ENCODE results near the gene MRE11. TPM values are rescaled to one million over a fixed set of nuclear protein-coding genes. Genes with fewer than 3 reads are reported as not detected.
"Not testable (repeated sequence)": the region's sequence is repeated elsewhere in the genome, so short reads cannot be mapped to it uniquely, and the experiment has no call there.

The MRE11 gene
- total RNA-seq, 1 experiment from 2014 or later: 27.2 TPM

GRCh38 chr11:94400457-94400838, 93.2 kb downstream of the MRE11 start:
- TF ChIP-seq CTCF (IDR thresholded peaks at IDR 0.05; ENCODE audit: unreplicated experiment): no peak
- Mint-ChIP-seq H3K36me3 (ENCODE audit: insufficient read depth, unreplicated experiment) (no peaks in the 10 kb centered on the region), H3K9me3 (ENCODE audit: low read depth, unreplicated experiment) (no peaks in the 10 kb centered on the region), H3K27ac (ENCODE audit: unreplicated experiment) (no peak overlapping the region), H3K27me3 (ENCODE audit: unreplicated experiment) (peaks cover 68% of the 10 kb centered on the region), H3K4me3 (ENCODE audit: low read depth, unreplicated experiment) (peak overlapping the region; percentile 40), H3K4me1 (ENCODE audit: low read depth, unreplicated experiment) (peaks cover 10% of the 10 kb centered on the region)
- CTCF ChIA-PET: no interaction called here
- intact Hi-C loops (cut with micrococcal nuclease; ENCODE audit: unreplicated experiment): no loop called here
- DNase-seq: no peak
- BruUV-seq (replicated peaks): no TSS peak

GRCh38 chr11:94400050-94400449, 93.6 kb downstream of the MRE11 start:
- TF ChIP-seq CTCF (IDR thresholded peaks at IDR 0.05; ENCODE audit: unreplicated experiment): no peak
- no peaks in the 10 kb centered on the region for H3K9me3 Mint-ChIP-seq (ENCODE audit: low read depth, unreplicated experiment)
- BruUV-seq (replicated peaks): no TSS peak
- intact Hi-C loops (cut with micrococcal nuclease; ENCODE audit: unreplicated experiment): no loop called here
- CTCF ChIA-PET: no interaction called here
- no peak overlapping the region for H3K27ac Mint-ChIP-seq (ENCODE audit: unreplicated experiment)
- peak overlapping the region; percentile 40 for H3K4me3 Mint-ChIP-seq (ENCODE audit: low read depth, unreplicated experiment)
- H3K27me3 Mint-ChIP-seq (ENCODE audit: unreplicated experiment): peaks cover 72% of the 10 kb centered on the region
- H3K4me1 Mint-ChIP-seq (ENCODE audit: low read depth, unreplicated experiment): peaks cover 10% of the 10 kb centered on the region
- no peaks in the 10 kb centered on the region for H3K36me3 Mint-ChIP-seq (ENCODE audit: insufficient read depth, unreplicated experiment)
- DNase-seq: no peak

- intact Hi-C loops (cut with micrococcal nuclease; ENCODE audit: unreplicated experiment): no loop called here
- H3K4me1 Mint-ChIP-seq (ENCODE audit: low read depth, unreplicated experiment): peaks cover 10% of the 10 kb centered on the region
- H3K27ac Mint-ChIP-seq (ENCODE audit: unreplicated experiment): no peak overlapping the region
- H3K4me3 Mint-ChIP-seq (ENCODE audit: low read depth, unreplicated experiment): no peak overlapping the region
- peaks cover 79% of the 10 kb centered on the region for H3K27me3 Mint-ChIP-seq (ENCODE audit: unreplicated experiment)
- H3K9me3 Mint-ChIP-seq (ENCODE audit: low read depth, unreplicated experiment): no peaks in the 10 kb centered on the region
- H3K36me3 Mint-ChIP-seq (ENCODE audit: insufficient read depth, unreplicated experiment): no peaks in the 10 kb centered on the region
- no TSS peak for BruUV-seq (replicated peaks)
- CTCF ChIA-PET: no interaction called here
- TF ChIP-seq CTCF (IDR thresholded peaks at IDR 0.05; ENCODE audit: unreplicated experiment): no peak
- no peak for DNase-seq
Measured at GRCh38 chr11:94398101-94398500, 95.5 kb downstream of the MRE11 start.

- intact Hi-C loops (cut with micrococcal nuclease; ENCODE audit: unreplicated experiment): no loop called here
- BruUV-seq (replicated peaks): no TSS peak
- CTCF ChIA-PET: interaction anchor here (0.7 kb wide), 1 partner anchor 100 kb away, joined by 3 read pairs; no protein-coding TSS in a partner anchor
- H3K27ac Mint-ChIP-seq (ENCODE audit: unreplicated experiment): no peak overlapping the region
- no peaks in the 10 kb centered on the region for H3K36me3 Mint-ChIP-seq (ENCODE audit: insufficient read depth, unreplicated experiment)
- peaks cover 65% of the 10 kb centered on the region for H3K27me3 Mint-ChIP-seq (ENCODE audit: unreplicated experiment)
- no peak for DNase-seq
- peaks cover 10% of the 10 kb centered on the region for H3K4me1 Mint-ChIP-seq (ENCODE audit: low read depth, unreplicated experiment)
- no peak overlapping the region for H3K4me3 Mint-ChIP-seq (ENCODE audit: low read depth, unreplicated experiment)
- H3K9me3 Mint-ChIP-seq (ENCODE audit: low read depth, unreplicated experiment): no peaks in the 10 kb centered on the region
- no peak for TF ChIP-seq CTCF (IDR thresholded peaks at IDR 0.05; ENCODE audit: unreplicated experiment)
Measured at GRCh38 chr11:94396282-94396681, 97.4 kb downstream of the MRE11 start.

- H3K4me1 Mint-ChIP-seq (ENCODE audit: low read depth, unreplicated experiment); BruUV-seq (replicated peaks); intact Hi-C loops (cut with micrococcal nuclease; ENCODE audit: unreplicated experiment); H3K36me3 Mint-ChIP-seq (ENCODE audit: insufficient read depth, unreplicated experiment); CTCF ChIA-PET; H3K4me3 Mint-ChIP-seq (ENCODE audit: low read depth, unreplicated experiment); H3K27ac Mint-ChIP-seq (ENCODE audit: unreplicated experiment); DNase-seq; H3K9me3 Mint-ChIP-seq (ENCODE audit: low read depth, unreplicated experiment): not testable (repeated sequence)
- peaks cover 30% of the 10 kb centered on the region for H3K27me3 Mint-ChIP-seq (ENCODE audit: unreplicated experiment)
Measured at GRCh38 chr11:94391937-94392336, 101.7 kb downstream of the MRE11 start.

Measured in Calu3 (cell line).